Fibroblast of upper back skin (primary cell): ENCODE measurements around the gene C16orf89.
"Not testable (repeated sequence)": the region's sequence is repeated elsewhere in the genome, so short reads cannot be mapped to it uniquely, and the experiment has no call there.

Experiments
- DNase-seq: peaks from one replicate; pipeline ENCODE4 v3.0.0-alpha.2; 2013

C16orf89 gene

GRCh38 chr16:5059386-5060072 is 6.2 kb downstream of the C16orf89 start:
- DNase-seq: no peak

- peak; percentile 37 for DNase-seq
Measured at GRCh38 chr16:5058476-5058875, 7.3 kb downstream of the C16orf89 start.

GRCh38 chr16:5056352-5056751 is 9.4 kb downstream of the C16orf89 start:
- DNase-seq: no peak

- no peak for DNase-seq
Measured at GRCh38 chr16:5054876-5055865, 10.6 kb downstream of the C16orf89 start.

GRCh38 chr16:5046914-5047313 is 18.8 kb downstream of the C16orf89 start:
- DNase-seq: no peak

GRCh38 chr16:5045499-5046115 is 20.1 kb downstream of the C16orf89 start:
- no peak for DNase-seq

- not testable (repeated sequence) for DNase-seq
Measured at GRCh38 chr16:5044581-5044980, 21.2 kb downstream of the C16orf89 start.

- no peak for DNase-seq
Measured at GRCh38 chr16:5044011-5044540, 21.7 kb downstream of the C16orf89 start.

GRCh38 chr16:5042574-5043171 is 23.1 kb downstream of the C16orf89 start:
- peak; percentile 24 for DNase-seq

- DNase-seq: peak; percentile 69
Measured at GRCh38 chr16:5041600-5042133, 24.1 kb downstream of the C16orf89 start.

GRCh38 chr16:5040451-5040850 is 25.3 kb downstream of the C16orf89 start:
- no peak for DNase-seq

GRCh38 chr16:5036228-5037156 is 29.3 kb downstream of the C16orf89 start:
- no peak for DNase-seq

- no peak for DNase-seq
Measured at GRCh38 chr16:5035909-5036227, 29.9 kb downstream of the C16orf89 start.

GRCh38 chr16:5034167-5034523 is 31.6 kb downstream of the C16orf89 start:
- no peak for DNase-seq

- peak; percentile 80 for DNase-seq
Measured at GRCh38 chr16:5033256-5034166, 32.2 kb downstream of the C16orf89 start, which contains the start of gene NAGPA. TSS of gene NAGPA (minus strand) at chr16:5033935. CDS start at chr16:5033914, 21 bp downstream.

- no peak for DNase-seq
Measured at GRCh38 chr16:5032748-5033167, 33.0 kb downstream of the C16orf89 start.

- no peak for DNase-seq
Measured at GRCh38 chr16:5031601-5032000, 34.2 kb downstream of the C16orf89 start.

- DNase-seq: no peak
Measured at GRCh38 chr16:5030251-5030870, 35.4 kb downstream of the C16orf89 start.

- DNase-seq: no peak
Measured at GRCh38 chr16:5028950-5029475, 36.7 kb downstream of the C16orf89 start.
